Measurements from ENCODE around the gene ZNF732. TPM values are rescaled to one million over a fixed set of nuclear protein-coding genes. Genes with fewer than 3 reads are reported as not detected.

Gene ZNF732
- polyA plus RNA-seq, 1 donor from 2014 or later = 0.26 TPM

- Histone ChIP-seq H3K4me3 (ENCODE audit: low read length) (peak overlapping the region; percentile 95), H3K27me3 (ENCODE audit: insufficient read depth, low read depth, low read length) (no peaks in the 10 kb centered on the region), H3K9ac (ENCODE audit: low read length) (peak overlapping the region; percentile 86), H3K9me2 (ENCODE audit: insufficient read depth, low read length) (no peaks in the 10 kb centered on the region), H3K79me2 (replicated peaks; ENCODE audit: insufficient read depth, low read length) (peaks cover 25% of the 10 kb centered on the region), H3K4me2 (ENCODE audit: low read length) (no peak overlapping the region), H3K9me3 (ENCODE audit: low read length) (no peaks in the 10 kb centered on the region), H3K27ac (ENCODE audit: low read length) (no peak overlapping the region), H3K36me3 (ENCODE audit: insufficient read depth, low read length) (no peaks in the 10 kb centered on the region), H4K20me1 (ENCODE audit: insufficient read depth) (no peaks in the 10 kb centered on the region), H2AFZ (ENCODE audit: low read depth, low read length) (peak overlapping the region; percentile 97), H3F3A (ENCODE audit: insufficient read depth, low read length, poor library complexity, severe bottlenecking) (no peaks in the 10 kb centered on the region)
- TF ChIP-seq TAF1 (IDR thresholded peaks at IDR 0.05; ENCODE audit: low read depth) (no peak), CTCF (IDR thresholded peaks at IDR 0.05; ENCODE audit: poor library complexity, severe bottlenecking) (no peak), EP300 (conservative IDR thresholded peaks at IDR 0.05; ENCODE audit: poor library complexity, severe bottlenecking) (no peak), MXI1 (conservative IDR thresholded peaks at IDR 0.05; ENCODE audit: poor library complexity, severe bottlenecking) (no peak), RAD21 (conservative IDR thresholded peaks at IDR 0.05) (no peak), REST (IDR thresholded peaks at IDR 0.05; ENCODE audit: borderline replicate concordance) (no peak), SMC3 (conservative IDR thresholded peaks at IDR 0.05; ENCODE audit: poor library complexity) (no peak), POLR2AphosphoS5 (IDR thresholded peaks at IDR 0.05) (no peak), EZH2 (IDR thresholded peaks at IDR 0.05; ENCODE audit: borderline replicate concordance, insufficient read depth, low read length, poor library complexity, severe bottlenecking) (no peak)
Observed at GRCh38 chr4:336099-336892, 31.0 kb upstream of the ZNF732 start.

GRCh38 chr4:335515-335914 lies 30.2 kb upstream of the ZNF732 start:
- Histone ChIP-seq H2AFZ (ENCODE audit: low read depth, low read length) (no peak overlapping the region), H4K20me1 (ENCODE audit: insufficient read depth) (no peaks in the 10 kb centered on the region), H3K27me3 (ENCODE audit: insufficient read depth, low read depth, low read length) (no peaks in the 10 kb centered on the region), H3K9me2 (ENCODE audit: insufficient read depth, low read length) (no peaks in the 10 kb centered on the region), H3K9me3 (ENCODE audit: low read length) (no peaks in the 10 kb centered on the region), H3K27ac (ENCODE audit: low read length) (no peak overlapping the region), H3K4me3 (ENCODE audit: low read length) (no peak overlapping the region), H3K4me2 (ENCODE audit: low read length) (no peak overlapping the region), H3K79me2 (replicated peaks; ENCODE audit: insufficient read depth, low read length) (peaks cover 17% of the 10 kb centered on the region), H3K9ac (ENCODE audit: low read length) (no peak overlapping the region), H3F3A (ENCODE audit: insufficient read depth, low read length, poor library complexity, severe bottlenecking) (no peaks in the 10 kb centered on the region), H3K36me3 (ENCODE audit: insufficient read depth, low read length) (no peaks in the 10 kb centered on the region)
- TF ChIP-seq EP300 (conservative IDR thresholded peaks at IDR 0.05; ENCODE audit: poor library complexity, severe bottlenecking) (no peak), SMC3 (conservative IDR thresholded peaks at IDR 0.05; ENCODE audit: poor library complexity) (no peak), REST (IDR thresholded peaks at IDR 0.05; ENCODE audit: borderline replicate concordance) (no peak), RAD21 (conservative IDR thresholded peaks at IDR 0.05) (no peak), CTCF (IDR thresholded peaks at IDR 0.05; ENCODE audit: poor library complexity, severe bottlenecking) (no peak), EZH2 (IDR thresholded peaks at IDR 0.05; ENCODE audit: borderline replicate concordance, insufficient read depth, low read length, poor library complexity, severe bottlenecking) (no peak), TAF1 (IDR thresholded peaks at IDR 0.05; ENCODE audit: low read depth) (no peak), POLR2AphosphoS5 (IDR thresholded peaks at IDR 0.05) (no peak), MXI1 (conservative IDR thresholded peaks at IDR 0.05; ENCODE audit: poor library complexity, severe bottlenecking) (no peak)

Data from neural cell (in vitro differentiated cells).